Parathyroid adenoma (tissue), 2 donors: ENCODE measurements around the gene FAM156A.
"Not testable (repeated sequence)": the region's sequence is repeated elsewhere in the genome, so short reads cannot be mapped to it uniquely, and the experiment has no call there.

Experiments
- H2AFZ ChIP-seq: fragments of 300-600 bp; sonication (generic); one replicate; pipeline ENCODE4 v1.7.0; 2017; ENCODE audit warnings: antibody characterized with exemption, mild to moderate bottlenecking
- H3K27ac ChIP-seq: fragments of 300-600 bp; sonication (generic); one replicate; pipeline ENCODE4 v1.7.0; 2017
- H3K27me3 ChIP-seq: fragments of 300-600 bp; sonication (generic); one replicate; pipeline ENCODE4 v1.7.0; 2017; ENCODE audit warnings: low read length; ENCODE audit not compliant: control insufficient read depth, insufficient read depth
- H3K36me3 ChIP-seq: fragments of 300-600 bp; sonication (generic); one replicate; pipeline ENCODE4 v1.7.0; 2017; ENCODE audit warnings: low read length; ENCODE audit not compliant: control insufficient read depth, insufficient read depth
- H3K4me1 ChIP-seq: fragments of 300-600 bp; sonication (generic); one replicate; pipeline ENCODE4 v1.7.0; 2017; ENCODE audit warnings: control low read depth
- H3K4me2 ChIP-seq: fragments of 300-600 bp; sonication (generic); one replicate; pipeline ENCODE4 v1.7.0; 2017; ENCODE audit warnings: low read length
- H3K4me3 ChIP-seq: fragments of 300-600 bp; sonication (generic); one replicate; pipeline ENCODE4 v1.7.0; 2017; ENCODE audit warnings: low read depth, low read length
- H3K79me2 ChIP-seq: fragments of 300-600 bp; sonication (generic); one replicate; pipeline ENCODE4 v1.7.0; 2017; ENCODE audit warnings: control low read depth
- H3K9ac ChIP-seq: fragments of 300-600 bp; sonication (generic); one replicate; pipeline ENCODE4 v1.7.0; 2017; ENCODE audit warnings: mild to moderate bottlenecking
- H3K9me3 ChIP-seq: fragments of 300-600 bp; sonication (generic); one replicate; pipeline ENCODE4 v1.7.0; 2017; ENCODE audit warnings: low read length; ENCODE audit not compliant: control insufficient read depth
- TF ChIP-seq, protein P1 (sequence below): fragments of 300-600 bp; sonication (generic); IDR thresholded peaks from one replicate; pipeline ENCODE4 v1.7.0; 2017; ENCODE audit warnings: antibody characterized with exemption, mild to moderate bottlenecking
- donor health status: primary hyperparathyroidism.

Gene FAM156A

DNA sequence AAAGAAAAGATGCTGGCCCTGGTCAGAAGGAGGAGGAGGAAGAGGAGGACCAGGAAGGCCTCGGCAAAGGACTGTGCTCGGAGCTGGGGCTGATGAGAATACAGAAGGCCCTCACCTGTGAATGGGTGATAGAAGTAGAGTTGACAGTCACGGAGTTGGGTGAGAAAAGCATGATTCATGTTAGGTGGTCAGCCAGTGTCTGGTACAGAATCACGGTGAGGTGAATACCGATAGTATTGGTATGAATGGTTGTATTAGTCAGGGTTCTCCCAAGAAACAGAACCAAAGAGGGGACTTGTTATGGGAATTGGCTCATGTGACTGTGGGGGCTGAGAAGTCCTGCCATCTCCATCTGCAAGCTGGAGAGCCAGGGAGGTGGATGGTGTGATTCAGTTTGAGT, 32.5 kb upstream of the FAM156A start:
- H3K27me3 ChIP-seq = no peaks in the 10 kb centered on the region
- TF ChIP-seq, protein P1, sequence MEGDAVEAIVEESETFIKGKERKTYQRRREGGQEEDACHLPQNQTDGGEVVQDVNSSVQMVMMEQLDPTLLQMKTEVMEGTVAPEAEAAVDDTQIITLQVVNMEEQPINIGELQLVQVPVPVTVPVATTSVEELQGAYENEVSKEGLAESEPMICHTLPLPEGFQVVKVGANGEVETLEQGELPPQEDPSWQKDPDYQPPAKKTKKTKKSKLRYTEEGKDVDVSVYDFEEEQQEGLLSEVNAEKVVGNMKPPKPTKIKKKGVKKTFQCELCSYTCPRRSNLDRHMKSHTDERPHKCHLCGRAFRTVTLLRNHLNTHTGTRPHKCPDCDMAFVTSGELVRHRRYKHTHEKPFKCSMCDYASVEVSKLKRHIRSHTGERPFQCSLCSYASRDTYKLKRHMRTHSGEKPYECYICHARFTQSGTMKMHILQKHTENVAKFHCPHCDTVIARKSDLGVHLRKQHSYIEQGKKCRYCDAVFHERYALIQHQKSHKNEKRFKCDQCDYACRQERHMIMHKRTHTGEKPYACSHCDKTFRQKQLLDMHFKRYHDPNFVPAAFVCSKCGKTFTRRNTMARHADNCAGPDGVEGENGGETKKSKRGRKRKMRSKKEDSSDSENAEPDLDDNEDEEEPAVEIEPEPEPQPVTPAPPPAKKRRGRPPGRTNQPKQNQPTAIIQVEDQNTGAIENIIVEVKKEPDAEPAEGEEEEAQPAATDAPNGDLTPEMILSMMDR = no peak
- no peak overlapping the region for H3K27ac ChIP-seq
- H3K36me3 ChIP-seq = no peaks in the 10 kb centered on the region
- H3K9me3 ChIP-seq = no peaks in the 10 kb centered on the region
- peaks cover 7% of the 10 kb centered on the region for H3K79me2 ChIP-seq
- H3K4me2 ChIP-seq = no peak overlapping the region
- H3K4me3 ChIP-seq = no peak overlapping the region
- H3K4me1 ChIP-seq = peaks cover 5% of the 10 kb centered on the region
- H3K9ac ChIP-seq = no peak overlapping the region
- H2AFZ ChIP-seq = no peak overlapping the region

DNA sequence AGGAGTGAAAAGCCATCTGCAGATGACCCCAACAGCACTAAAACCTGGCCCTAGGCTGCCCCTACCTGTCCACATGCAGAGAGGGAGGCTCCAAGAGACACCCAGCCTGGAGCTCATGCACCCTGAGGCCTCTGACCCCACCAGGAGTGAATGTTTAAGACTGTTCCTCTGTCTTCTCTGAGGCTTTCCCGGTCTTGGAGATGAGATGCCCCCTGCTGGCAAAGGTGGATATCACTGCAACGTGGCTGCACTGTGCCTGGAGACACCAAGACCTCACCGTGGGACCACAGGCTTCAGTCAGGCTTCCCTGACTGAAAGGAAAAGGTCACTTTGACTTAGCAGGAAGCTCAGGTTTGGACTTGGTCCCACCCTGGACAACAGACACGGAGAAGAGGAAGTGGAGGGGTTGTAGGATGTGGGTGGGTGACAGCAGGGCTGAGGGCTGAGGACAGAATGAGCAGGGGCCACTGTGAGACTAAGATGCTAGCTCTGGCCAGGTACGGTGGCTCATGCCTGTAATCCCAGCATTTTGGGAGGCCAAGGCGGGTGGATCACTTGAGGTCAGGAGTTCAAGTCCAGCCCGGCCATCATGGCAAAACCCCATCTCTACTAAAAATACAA, 31.8 kb upstream of the FAM156A start:
- TF ChIP-seq, protein P1 = peak; percentile 49
- not testable (repeated sequence) for H3K4me3 ChIP-seq, H3K27me3 ChIP-seq, H3K4me2 ChIP-seq, H3K27ac ChIP-seq, H3K4me1 ChIP-seq, H2AFZ ChIP-seq, H3K9me3 ChIP-seq, H3K79me2 ChIP-seq, H3K36me3 ChIP-seq, H3K9ac ChIP-seq

DNA sequence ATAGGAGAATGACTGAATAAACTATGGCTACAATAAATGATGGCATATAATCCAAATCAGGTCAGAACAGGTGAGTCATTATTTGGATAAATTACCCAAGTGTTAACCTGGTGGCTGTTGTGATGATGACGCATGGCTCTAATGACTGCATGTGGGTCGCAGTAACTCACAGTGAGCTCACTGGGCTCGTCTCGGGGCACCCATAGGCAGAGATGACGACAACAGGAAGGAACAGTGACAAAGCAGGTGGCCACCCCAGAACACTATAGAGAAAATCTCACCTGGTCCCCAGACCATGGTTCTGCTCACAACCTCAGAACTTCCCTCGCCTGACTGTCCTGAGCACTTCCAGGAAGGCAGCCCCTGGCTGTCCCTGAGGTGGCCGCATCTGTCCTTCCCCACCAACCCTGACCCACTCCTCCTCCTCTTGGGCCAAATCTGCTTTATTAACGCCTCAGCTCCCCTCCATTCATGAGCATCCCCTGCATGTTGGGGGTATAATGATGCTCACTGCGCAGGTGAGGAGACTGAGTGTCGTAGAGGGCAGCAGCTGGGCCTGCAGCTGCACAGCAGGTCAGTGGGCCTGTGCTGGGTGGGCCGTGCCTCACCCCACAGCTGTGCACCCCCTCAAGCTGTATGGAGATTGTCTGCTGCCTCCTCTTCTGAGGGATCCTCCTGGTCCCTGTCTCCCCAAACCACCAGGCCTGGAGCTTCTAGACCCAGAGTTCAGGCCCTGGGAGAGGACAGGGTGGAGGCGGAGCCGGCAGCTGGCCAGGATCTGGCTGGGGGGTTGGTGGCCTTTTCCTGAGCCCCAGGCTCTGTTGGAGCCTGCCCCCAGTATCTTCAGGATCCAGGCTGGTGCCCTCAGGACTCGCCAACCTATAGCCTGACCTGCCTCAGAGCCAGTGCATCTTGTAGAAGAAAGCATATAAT, 30.9 kb upstream of the FAM156A start:
- Histone ChIP-seq H3K4me2 (no peak overlapping the region), H3K4me3 (no peak overlapping the region), H3K79me2 (peaks cover 2% of the 10 kb centered on the region), H3K4me1 (peaks cover under 1% of the 10 kb centered on the region), H3K9me3 (no peaks in the 10 kb centered on the region), H3K9ac (no peak overlapping the region), H3K27me3 (no peaks in the 10 kb centered on the region), H3K27ac (no peak overlapping the region), H2AFZ (no peak overlapping the region), H3K36me3 (no peaks in the 10 kb centered on the region)
- TF ChIP-seq, protein P1 = no peak

DNA sequence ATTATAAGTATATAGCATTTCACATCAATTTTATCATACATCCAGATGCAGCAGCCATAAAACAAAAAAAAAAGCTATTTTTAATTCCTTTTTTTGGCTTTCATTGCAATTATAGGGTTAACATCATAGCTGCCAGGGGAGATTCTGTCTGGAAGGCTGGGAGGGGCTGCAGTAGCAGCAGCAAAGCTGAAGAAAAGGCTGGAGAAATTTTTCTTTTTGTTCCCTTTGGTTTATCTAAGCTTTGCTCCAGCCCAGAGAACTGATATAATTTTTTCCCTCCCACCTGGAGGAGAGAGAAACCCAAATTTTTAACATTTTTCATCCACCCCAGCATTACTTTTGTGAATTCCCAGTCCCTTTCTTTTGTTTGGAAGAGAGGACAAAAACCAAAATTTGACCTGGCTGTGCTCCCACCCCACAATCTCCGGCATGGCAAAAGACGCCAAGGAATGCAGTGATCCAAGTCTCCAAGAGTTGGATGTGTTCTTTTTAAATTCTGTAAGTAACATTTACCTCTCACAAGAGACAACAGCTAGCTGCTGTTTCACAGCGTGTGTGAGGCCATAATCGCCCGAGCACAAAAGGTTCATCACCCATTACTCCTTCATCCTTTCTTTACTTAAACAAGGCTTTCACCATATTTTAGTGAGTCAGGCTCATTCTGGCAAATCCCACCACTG, 25.1 kb upstream of the FAM156A start:
- no peak overlapping the region for H3K4me2 ChIP-seq
- no peaks in the 10 kb centered on the region for H3K9me3 ChIP-seq
- H3K4me3 ChIP-seq = no peak overlapping the region
- no peak overlapping the region for H2AFZ ChIP-seq
- peaks cover 6% of the 10 kb centered on the region for H3K4me1 ChIP-seq
- TF ChIP-seq, protein P1 = no peak
- no peaks in the 10 kb centered on the region for H3K27me3 ChIP-seq
- no peak overlapping the region for H3K27ac ChIP-seq
- H3K9ac ChIP-seq = no peak overlapping the region
- H3K79me2 ChIP-seq = no peaks in the 10 kb centered on the region
- H3K36me3 ChIP-seq = no peaks in the 10 kb centered on the region
